GM19193 (cell line): ENCODE data around the gene CCDC92B.

Source experiments
- POLR2A ChIP-seq: IDR thresholded peaks from 4 replicates; pipeline ENCODE4 v1.6.1; 2011; ENCODE audit not compliant: insufficient read depth, insufficient read length; ENCODE audit errors: extremely low read depth

The CCDC92B gene

GRCh38 chr17:2749058-2749783 lies at the start of gene CCDC92B:
Gene CCDC92B, minus strand, starts transcription at chr17:2749652. Its CDS starts 14,507 bp downstream, at chr17:2735145.
- TF ChIP-seq POLR2A = no peak

DNA sequence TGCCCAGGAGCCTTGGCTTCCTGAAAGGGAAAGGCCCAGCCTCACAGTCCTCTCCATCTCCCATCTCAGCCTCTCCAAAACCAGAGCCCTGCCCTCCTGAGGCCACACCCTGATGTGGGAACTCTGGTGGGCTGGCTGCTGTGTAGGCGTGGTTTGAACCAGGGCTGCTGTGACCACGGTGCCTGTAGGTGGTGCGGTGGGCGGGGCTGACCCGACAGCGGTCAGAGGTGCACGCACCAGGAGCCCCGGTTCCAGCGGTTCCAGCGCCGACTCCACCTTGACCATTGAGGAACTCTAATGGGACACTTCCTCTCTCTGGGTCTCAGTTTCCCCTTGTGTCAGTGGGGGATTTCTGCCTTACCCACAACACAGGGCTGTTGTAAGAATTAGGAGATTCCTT lies 49.2 kb upstream of the CCDC92B start:
- no peak for TF ChIP-seq POLR2A

DNA sequence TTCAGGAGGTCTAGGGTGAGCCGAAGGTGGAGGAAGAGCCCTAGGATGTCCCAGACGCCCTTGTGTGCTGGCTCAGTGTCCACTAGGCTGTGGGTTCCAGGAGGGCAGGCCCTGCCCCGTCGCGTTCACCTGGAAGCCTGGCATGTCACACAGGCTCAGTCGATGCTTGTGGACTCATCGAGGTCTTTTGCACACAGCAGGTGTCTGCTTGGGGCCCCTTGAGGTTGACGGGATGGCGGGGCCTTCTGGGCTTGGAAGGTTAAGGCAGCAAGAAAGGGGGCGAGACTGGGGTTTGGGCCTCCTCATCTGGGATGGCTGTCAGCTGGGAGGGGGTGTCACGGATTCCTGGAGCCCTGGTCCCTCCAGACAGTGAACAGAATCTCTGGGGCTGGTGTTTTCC lies 48.7 kb upstream of the CCDC92B start:
- TF ChIP-seq POLR2A = no peak

DNA sequence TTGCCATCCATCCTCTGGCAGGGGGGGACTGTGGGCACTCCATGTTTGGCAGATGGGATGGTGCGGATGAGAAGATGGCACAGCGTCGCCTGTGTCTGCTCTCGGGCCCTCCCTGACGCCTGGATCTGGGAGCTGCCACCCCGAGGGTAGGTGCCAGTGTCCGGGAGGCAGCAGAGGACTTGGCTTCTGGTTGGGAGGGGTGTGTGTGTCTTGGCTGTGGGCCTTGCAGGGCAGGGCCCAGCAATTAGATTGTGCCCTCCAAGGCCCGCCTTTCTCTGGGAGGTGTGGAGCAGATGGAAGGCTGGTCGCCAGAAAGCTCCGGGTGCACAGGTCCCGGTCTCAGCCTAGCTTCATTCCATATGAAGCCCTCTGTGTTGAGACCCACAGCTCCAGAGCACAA lies 48.2 kb upstream of the CCDC92B start:
- no peak for TF ChIP-seq POLR2A

GRCh38 chr17:2797226-2797625 lies 47.8 kb upstream of the CCDC92B start:
- TF ChIP-seq POLR2A = no peak

DNA sequence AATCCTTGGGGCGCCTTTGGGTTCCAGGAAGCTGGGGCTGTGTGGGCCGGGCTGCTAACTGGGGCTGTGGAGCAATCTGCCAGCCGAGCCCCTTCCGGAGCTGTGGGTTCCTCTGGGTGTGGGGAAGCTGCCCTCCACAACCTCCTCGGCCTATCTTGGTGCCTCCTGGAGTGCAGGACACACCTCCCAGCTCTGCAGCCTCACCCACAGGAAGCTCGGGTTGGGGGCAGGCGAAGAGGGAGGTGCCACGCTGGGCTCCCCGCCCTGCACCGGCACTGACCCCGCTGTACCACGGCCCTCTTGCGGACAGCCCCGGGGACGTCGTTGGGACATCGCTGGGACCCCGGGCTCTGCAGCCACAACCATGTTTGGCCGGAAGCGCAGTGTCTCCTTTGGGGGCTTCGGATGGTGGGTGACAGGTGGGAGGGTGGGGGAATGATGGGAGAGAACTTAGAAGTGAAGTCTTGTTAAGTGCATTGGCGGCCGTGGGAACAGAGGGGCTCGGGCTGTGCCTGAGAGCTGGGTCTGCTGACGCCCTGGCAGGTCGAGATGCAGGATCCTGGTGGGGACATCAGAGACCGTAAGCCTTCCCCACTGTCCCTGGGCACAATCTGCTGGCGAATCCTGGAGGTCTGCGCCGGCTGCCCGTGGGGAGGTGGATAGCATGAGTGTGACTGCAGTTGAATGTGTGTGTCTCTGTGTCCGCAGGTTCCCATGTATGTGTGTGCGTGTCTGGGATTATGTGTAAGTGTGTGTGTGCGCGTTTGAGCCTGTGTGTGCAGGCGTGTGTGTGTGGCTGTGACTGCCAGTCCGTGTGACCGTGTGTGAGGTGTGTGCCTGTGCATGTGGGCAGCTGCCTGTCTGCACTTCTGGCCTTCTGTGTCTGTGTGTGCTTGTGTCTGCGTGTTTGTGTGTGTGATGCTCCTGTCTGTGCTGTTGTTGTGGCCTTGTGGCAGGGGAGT lies 47.0 kb upstream of the CCDC92B start, which contains the start of gene RAP1GAP2:
Gene RAP1GAP2 (plus strand): TSS at position 275 of the 962 bp plus-strand sequence. CDS start 90 bp downstream, at position 365.
- TF ChIP-seq POLR2A = no peak

- TF ChIP-seq POLR2A = no peak
Measured at GRCh38 chr17:2795441-2796163, 46.1 kb upstream of the CCDC92B start.

DNA sequence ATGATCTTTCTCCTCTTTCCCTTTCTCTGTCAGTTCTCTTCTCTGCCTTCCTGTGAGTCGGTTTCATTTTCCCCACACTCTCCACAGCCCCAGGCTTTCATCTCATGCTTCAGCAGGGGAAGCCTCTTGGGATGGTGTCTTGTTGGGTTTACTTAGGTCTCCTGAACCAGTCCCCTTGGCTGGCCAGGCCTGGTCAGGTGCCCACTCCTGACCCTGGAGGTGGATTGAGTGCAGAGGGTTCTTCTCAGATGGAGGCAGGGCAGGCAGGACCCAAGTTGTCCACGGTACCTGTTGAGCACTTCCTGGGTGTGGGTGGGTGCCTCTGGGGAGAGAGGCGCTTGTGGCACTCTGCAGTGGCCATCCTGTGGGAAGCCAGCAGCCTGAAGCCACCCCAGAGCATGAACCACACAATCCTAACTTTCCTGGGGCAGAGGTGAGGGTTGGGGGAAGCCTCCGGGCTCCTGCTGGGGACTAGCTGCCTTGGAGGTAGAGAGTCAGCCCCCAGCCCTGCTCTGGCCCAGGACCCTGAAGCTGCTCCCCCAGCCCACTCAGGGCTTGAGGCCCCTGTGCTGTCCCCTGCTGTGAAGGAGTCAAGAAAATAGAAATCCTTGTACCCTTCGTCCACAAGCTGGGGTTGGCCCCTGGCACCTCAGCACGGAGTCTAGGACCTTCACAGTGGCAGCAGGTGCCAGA lies 44.8 kb upstream of the CCDC92B start:
- no peak for TF ChIP-seq POLR2A

DNA sequence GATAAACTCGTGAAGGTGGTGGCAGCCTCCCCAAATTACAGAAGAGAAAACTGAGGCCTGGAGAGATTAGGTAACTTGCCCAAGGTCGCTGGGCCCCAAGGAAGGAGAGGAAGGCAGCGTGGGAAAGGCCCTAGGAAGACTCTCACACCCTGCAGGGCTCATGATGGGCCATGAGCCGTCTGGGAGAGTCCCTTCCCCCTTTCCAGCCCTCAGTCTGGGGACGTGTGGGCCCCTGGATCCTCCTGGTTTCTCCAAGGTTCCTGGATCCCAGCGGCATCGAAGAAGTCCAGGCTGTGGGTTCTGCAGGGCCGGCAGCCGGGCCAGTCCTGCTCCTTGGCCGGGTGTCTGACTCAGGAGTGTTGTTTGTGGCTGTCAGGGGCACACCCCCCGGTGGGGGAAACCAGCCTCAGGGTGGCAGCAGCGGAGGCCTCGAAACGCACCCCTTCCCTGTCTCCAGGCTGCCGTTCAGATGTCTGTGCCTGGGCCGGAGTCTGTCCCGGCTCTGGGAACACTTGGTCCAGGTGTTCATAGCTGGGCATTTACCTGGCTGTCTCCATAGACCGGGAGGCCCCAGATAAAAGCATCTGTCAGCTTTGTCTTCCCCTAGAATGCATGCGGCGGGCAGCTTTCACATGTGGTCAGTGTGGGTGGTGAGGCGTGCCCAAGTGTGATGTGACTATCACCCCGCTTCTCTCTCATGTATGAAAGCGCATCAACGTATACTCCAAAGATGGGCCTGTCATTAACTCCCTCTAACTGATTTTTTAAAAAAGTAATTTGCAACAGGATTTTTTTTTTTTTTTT lies 43.1 kb upstream of the CCDC92B start:
- TF ChIP-seq POLR2A = no peak

DNA sequence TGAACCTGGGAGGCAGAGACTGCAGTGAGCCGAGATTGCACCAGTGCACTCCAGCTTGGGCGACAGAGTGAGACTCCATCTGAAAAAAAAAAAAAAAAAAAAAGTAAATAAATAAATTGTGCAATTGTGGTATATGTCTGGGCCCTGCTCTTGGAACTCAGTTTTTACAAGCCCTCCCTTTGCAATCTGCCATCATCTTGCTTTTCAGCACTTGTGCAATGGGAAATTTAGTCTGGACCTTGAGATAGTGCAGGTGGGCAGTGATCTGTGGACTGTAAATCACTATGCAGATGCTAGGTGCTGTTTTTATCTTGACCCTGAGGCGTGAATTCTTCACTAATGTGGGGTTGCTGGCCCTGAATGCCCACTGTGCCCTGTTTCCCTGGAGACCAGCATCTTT lies 40.2 kb upstream of the CCDC92B start:
- no peak for TF ChIP-seq POLR2A

GRCh38 chr17:2786176-2786881 lies 36.9 kb upstream of the CCDC92B start:
- TF ChIP-seq POLR2A = no peak

DNA sequence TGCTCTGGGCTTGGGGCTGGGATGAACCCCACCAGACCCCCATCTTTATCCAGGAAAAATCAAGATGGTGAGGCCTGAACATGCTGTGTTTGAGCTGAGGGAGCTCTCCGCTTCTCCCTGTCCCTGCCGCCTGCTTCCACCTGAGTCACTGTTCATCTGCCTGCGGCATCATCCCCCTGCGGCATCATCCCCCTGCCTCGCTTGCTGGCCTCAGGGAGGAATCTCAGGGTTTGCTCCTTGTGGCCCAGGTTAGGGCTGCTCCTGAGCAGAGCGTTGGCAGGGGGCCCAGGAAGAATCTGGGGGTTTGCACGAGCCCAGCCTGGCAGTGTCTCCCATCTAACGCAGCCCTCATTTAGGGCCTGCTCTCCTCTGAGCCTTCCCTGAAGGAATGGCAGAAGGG lies 35.4 kb upstream of the CCDC92B start:
- no peak for TF ChIP-seq POLR2A
